Uterus (tissue), 4 donors: ENCODE measurements around the gene EIF3I. TPM values are rescaled to one million over a fixed set of nuclear protein-coding genes. Genes with fewer than 3 reads are reported as not detected.

Source experiments
- DNase-seq, 2 donors: peaks; one replicate each; pipeline ENCODE4 v3.0.0-alpha.2; 2019 to 2020
- H3K27ac ChIP-seq, 2 donors: fragments of 200-600 bp; sonication (generic); 1 replicate in 1 of 2; 2 replicates in 1 of 2; pipeline ENCODE4 v1.5.1; 2016 to 2018
- H3K27me3 ChIP-seq, 2 donors: fragments of 200-600 bp; sonication (generic); one replicate each; pipeline ENCODE4 v1.5.1; 2018 to 2019; ENCODE audit warnings: control low read depth in 1 of 2
- H3K36me3 ChIP-seq, 2 donors: fragments of 200-600 bp; sonication (generic); one replicate each; pipeline ENCODE4 v1.5.1; 2019; ENCODE audit warnings: control low read depth in 1 of 2
- H3K4me1 ChIP-seq, 2 donors: fragments of 200-600 bp; sonication (generic); one replicate each; pipeline ENCODE4 v1.5.1; 2018 to 2019; ENCODE audit warnings: control low read depth in 1 of 2
- H3K4me3 ChIP-seq, 2 donors: fragments of 200-600 bp; sonication (generic); 1 replicate in 1 of 2; 2 replicates in 1 of 2; pipeline ENCODE4 v1.5.1; 2018 to 2019; ENCODE audit warnings: mild to moderate bottlenecking in 1 of 2
- H3K9me3 ChIP-seq, 2 donors: fragments of 200-600 bp; sonication (generic); one replicate each; pipeline ENCODE4 v1.5.1; 2019; ENCODE audit warnings: control low read depth in 1 of 2
- POLR2A ChIP-seq, 2 donors: fragments of 450-650 bp; IDR thresholded peaks; one replicate each; pipeline ENCODE4 v1.6.1; 2016; ENCODE audit warnings: antibody characterized with exemption in 2 of 2, mild to moderate bottlenecking in 1 of 2, moderate library complexity in 1 of 2
- intact Hi-C: fragments of 100-400 bp; cut with DNase I; formaldehyde crosslinking; loops from one replicate; pipeline ENCODE4 v1.15.1; 2023; ENCODE audit warnings: low total_unique reads
- total RNA-seq, 4 donors: library from RNA; depleted of rRNA in 3 of 4; stranded (reverse); fragments of >200 nt in 3 of 4; gene quantifications; one replicate each; pipeline versions ENCODE4 v1.1.0 to v1.2.4, GENCODE V29; 2014 to 2023
- TF ChIP-seq, protein P1 (sequence below), 4 experiments: fragments of 200-600 bp in 2 of 4; fragments of 450-650 bp in 2 of 4; sonication (generic) in 2 of 4; IDR thresholded peaks; one replicate each; pipeline ENCODE4 v1.5.1; 2016 to 2019; ENCODE audit warnings: antibody characterized with exemption in 4 of 4, mild to moderate bottlenecking in 2 of 4, moderate library complexity in 1 of 4
- donor health status: DM: yes; HTN: yes; CAD: no.

EIF3I gene
- total RNA-seq, 4 donors from 2014 or later: 111 to 246 (median 143) TPM

DNA sequence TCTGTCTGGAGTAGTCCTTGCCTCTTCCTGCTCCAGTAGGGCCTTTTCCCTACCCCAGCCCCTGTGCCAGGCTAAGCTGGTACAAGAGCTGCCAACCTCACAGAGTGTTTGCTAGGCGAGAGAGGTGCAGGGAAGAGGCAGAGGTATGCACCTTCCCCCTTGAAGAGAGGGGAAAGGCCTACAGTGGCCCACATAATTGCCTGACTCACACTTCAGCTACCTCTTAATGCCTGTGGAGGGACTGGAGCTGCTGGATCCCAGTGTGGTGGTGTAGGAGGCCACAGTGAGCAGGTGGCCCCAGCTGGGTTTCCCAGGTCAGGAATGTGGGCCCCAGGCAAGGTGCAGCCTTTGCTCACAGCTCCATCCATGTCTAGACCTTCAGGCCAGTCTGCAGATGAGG is 25.1 kb upstream of the EIF3I start:
- Histone ChIP-seq H3K36me3 (no peaks in the 10 kb centered on the region), H3K27me3 (no peaks in the 10 kb centered on the region), H3K9me3 (no peaks in the 10 kb centered on the region), H3K27ac (no peak overlapping the region), H3K4me3 (no peak overlapping the region), H3K4me1 (peaks cover 0 to 14% of the 10 kb centered on the region in 2 donors)
- intact Hi-C loops: no loop called here
- TF ChIP-seq, protein P1, sequence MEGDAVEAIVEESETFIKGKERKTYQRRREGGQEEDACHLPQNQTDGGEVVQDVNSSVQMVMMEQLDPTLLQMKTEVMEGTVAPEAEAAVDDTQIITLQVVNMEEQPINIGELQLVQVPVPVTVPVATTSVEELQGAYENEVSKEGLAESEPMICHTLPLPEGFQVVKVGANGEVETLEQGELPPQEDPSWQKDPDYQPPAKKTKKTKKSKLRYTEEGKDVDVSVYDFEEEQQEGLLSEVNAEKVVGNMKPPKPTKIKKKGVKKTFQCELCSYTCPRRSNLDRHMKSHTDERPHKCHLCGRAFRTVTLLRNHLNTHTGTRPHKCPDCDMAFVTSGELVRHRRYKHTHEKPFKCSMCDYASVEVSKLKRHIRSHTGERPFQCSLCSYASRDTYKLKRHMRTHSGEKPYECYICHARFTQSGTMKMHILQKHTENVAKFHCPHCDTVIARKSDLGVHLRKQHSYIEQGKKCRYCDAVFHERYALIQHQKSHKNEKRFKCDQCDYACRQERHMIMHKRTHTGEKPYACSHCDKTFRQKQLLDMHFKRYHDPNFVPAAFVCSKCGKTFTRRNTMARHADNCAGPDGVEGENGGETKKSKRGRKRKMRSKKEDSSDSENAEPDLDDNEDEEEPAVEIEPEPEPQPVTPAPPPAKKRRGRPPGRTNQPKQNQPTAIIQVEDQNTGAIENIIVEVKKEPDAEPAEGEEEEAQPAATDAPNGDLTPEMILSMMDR (IDR thresholded peaks at IDR 0.05): no peak
- TF ChIP-seq POLR2A (IDR thresholded peaks at IDR 0.05): no peak
- DNase-seq: no peak

DNA sequence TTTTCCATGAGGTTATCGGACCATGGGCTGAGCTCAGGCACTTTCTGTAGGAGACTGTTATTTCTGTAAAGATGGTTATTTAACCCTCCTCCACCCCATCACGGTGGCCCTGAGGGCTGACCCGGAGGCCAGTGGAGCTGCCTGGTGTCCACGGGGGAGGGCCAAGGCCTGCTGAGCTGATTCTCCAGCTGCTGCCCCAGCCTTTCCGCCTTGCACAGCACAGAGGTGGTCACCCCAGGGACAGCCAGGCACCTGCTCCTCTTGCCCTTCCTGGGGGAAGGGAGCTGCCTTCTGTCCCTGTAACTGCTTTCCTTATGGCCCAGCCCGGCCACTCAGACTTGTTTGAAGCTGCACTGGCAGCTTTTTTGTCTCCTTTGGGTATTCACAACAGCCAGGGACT is 24.4 kb upstream of the EIF3I start:
- Histone ChIP-seq H3K4me1 (peaks cover 0 to 14% of the 10 kb centered on the region in 2 donors), H3K27me3 (no peaks in the 10 kb centered on the region), H3K4me3 (no peak overlapping the region), H3K36me3 (no peaks in the 10 kb centered on the region), H3K27ac (no peak overlapping the region), H3K9me3 (no peaks in the 10 kb centered on the region)
- no peak for DNase-seq
- intact Hi-C loops: no loop called here
- TF ChIP-seq, protein P1 (IDR thresholded peaks at IDR 0.05): no peak
- TF ChIP-seq POLR2A (IDR thresholded peaks at IDR 0.05): no peak

GRCh38 chr1:32198237-32199042 is 23.8 kb upstream of the EIF3I start:
- Histone ChIP-seq H3K27ac (no peak overlapping the region), H3K36me3 (no peaks in the 10 kb centered on the region), H3K27me3 (no peaks in the 10 kb centered on the region), H3K4me3 (no peak overlapping the region), H3K9me3 (no peaks in the 10 kb centered on the region), H3K4me1 (peaks cover 0 to 14% of the 10 kb centered on the region in 2 donors)
- no peak for TF ChIP-seq POLR2A (IDR thresholded peaks at IDR 0.05)
- TF ChIP-seq, protein P1 (IDR thresholded peaks at IDR 0.05): no peak
- DNase-seq: no peak
- intact Hi-C loops: no loop called here

DNA sequence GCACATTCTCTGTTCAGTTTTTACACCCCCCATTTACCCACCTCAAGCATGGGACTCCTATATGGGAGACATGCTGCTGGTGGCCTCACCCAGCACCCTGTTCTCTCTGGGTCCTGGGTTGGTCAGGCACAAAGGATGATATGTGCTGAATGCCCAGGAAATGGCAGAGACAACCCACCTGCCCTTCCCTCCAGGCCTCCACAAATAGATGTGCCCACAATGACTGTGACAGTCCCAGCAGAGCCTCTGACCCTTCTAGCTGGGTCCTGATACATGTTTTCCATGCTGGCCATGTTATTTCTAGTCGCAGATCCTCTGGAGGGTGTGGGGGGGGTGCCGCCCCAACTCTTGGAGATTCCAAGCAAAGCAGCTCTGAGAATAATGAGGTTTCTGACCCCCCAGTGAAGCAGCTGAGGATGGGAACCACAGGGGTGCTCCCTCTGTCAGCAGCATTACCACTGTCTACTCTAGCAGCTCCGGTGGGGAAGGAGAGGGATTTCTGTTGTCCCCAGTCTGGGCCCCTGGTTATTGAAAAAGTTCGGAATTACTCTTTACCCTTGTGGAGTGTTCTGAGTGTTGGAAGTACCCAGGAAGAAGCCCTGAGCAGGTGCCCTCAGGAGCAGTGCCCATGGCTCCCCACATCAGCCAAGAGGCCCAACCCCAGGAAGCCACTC is 23.0 kb upstream of the EIF3I start:
- Histone ChIP-seq H3K4me1 (peaks cover 0 to 14% of the 10 kb centered on the region in 2 donors), H3K36me3 (no peaks in the 10 kb centered on the region), H3K9me3 (no peaks in the 10 kb centered on the region), H3K27ac (peak overlapping the region; percentile 81 to 90), H3K27me3 (no peaks in the 10 kb centered on the region), H3K4me3 (no peak overlapping the region)
- TF ChIP-seq POLR2A (IDR thresholded peaks at IDR 0.05): no peak
- TF ChIP-seq, protein P1 (IDR thresholded peaks at IDR 0.05): no peak
- intact Hi-C loops: no loop called here
- DNase-seq: no peak

- intact Hi-C loops: no loop called here
- no peak for TF ChIP-seq POLR2A (IDR thresholded peaks at IDR 0.05)
- TF ChIP-seq, protein P1 (IDR thresholded peaks at IDR 0.05): no peak
- no peaks in the 10 kb centered on the region for H3K27me3 ChIP-seq
- peak overlapping the region in 1 of 2 donors; percentile 73 for H3K4me3 ChIP-seq
- H3K9me3 ChIP-seq: no peaks in the 10 kb centered on the region
- H3K36me3 ChIP-seq: no peaks in the 10 kb centered on the region
- H3K27ac ChIP-seq: peak overlapping the region; percentile 81 to 90
- H3K4me1 ChIP-seq: peaks cover 0 to 14% of the 10 kb centered on the region in 2 donors
- DNase-seq: peak; percentile 45 to 51
Observed at GRCh38 chr1:32199717-32200072, 22.5 kb upstream of the EIF3I start.
